ENCODE results near the gene LRRC8D.

GRCh38 chr1:89913353-89914095 is 92.7 kb downstream of the LRRC8D start:
- no peak for TF ChIP-seq CTCF (IDR thresholded peaks at IDR 0.05)
- no peak for TF ChIP-seq POLR2A (IDR thresholded peaks at IDR 0.05)

All from esophagus squamous epithelium (tissue), 4 donors.